Measurements from ENCODE around the gene LRPPRC. TPM values are rescaled to one million over a fixed set of nuclear protein-coding genes. Genes with fewer than 3 reads are reported as not detected.
A peak's percentile ranks its signal among the peaks of the same experiment; 100 is the strongest.

LRPPRC gene
- total and polyA plus RNA-seq, 9 of the 15 experiments (the other 6 are each of a cell fraction or from before 2014, with no cell fraction given), result 41.5 to 214 (median 138) TPM

GRCh38 chr2:44044281-44044720 lies 48.5 kb upstream of the LRPPRC start (continued):
- TF ChIP-seq ZEB2 (IDR thresholded peaks at IDR 0.05) (0 out of 2 replicates have a peak, but pooled peaks have one; percentile 11), SMC3 (conservative IDR thresholded peaks at IDR 0.05; ENCODE audit: insufficient read depth, low read depth, low read length) (peak; percentile 86)

- no peak overlapping the region for H3K27ac ChIP-seq (ENCODE audit: extremely low read depth, low read depth, low read length)
- ATAC-seq, result no peak
- intact Hi-C loops (cut with micrococcal nuclease) (loop anchor here (5.0 kb wide), 2 partner anchors 163 to 352 kb away; no protein-coding TSS in a partner anchor), in situ Hi-C loops (cut with MboI) (loop anchor here (10.0 kb wide), 1 partner anchor 934 kb away; no protein-coding TSS in a partner anchor)
- DNase-seq (ENCODE audit: extremely low read depth in 1 of 4, low spot score in 3 of 4), result peak in 1 of 4 experiments; percentile 20
- BruUV-seq (replicated peaks), result no TSS peak
- no peak overlapping the region for H3K4me2 ChIP-seq (ENCODE audit: insufficient read depth, low read length)
- no peaks in the 10 kb centered on the region for H3K79me2 ChIP-seq (ENCODE audit: control insufficient read depth, insufficient read depth, low read length)
- FAIRE-seq, result no peak
- no peaks in the 10 kb centered on the region for H3K9me3 ChIP-seq (replicated peaks; ENCODE audit: control insufficient read depth, insufficient read depth, low read depth, low read length)
- 6% methylated on average over 3 of the region's 3 CpGs for WGBS (ENCODE audit: insufficient coverage, low coverage, missing lambda C conversion rate)
- no peaks in the 10 kb centered on the region for H4K20me1 ChIP-seq (replicated peaks; ENCODE audit: control insufficient read depth, insufficient read depth, low read length)
- TF ChIP-seq, protein P1, sequence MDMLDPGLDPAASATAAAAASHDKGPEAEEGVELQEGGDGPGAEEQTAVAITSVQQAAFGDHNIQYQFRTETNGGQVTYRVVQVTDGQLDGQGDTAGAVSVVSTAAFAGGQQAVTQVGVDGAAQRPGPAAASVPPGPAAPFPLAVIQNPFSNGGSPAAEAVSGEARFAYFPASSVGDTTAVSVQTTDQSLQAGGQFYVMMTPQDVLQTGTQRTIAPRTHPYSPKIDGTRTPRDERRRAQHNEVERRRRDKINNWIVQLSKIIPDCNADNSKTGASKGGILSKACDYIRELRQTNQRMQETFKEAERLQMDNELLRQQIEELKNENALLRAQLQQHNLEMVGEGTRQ (CRISPR knock-in tag; IDR thresholded peaks at IDR 0.05), result peak; percentile 76
- TF ChIP-seq, protein P2, sequence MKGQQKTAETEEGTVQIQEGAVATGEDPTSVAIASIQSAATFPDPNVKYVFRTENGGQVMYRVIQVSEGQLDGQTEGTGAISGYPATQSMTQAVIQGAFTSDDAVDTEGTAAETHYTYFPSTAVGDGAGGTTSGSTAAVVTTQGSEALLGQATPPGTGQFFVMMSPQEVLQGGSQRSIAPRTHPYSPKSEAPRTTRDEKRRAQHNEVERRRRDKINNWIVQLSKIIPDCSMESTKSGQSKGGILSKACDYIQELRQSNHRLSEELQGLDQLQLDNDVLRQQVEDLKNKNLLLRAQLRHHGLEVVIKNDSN (CRISPR knock-in tag; IDR thresholded peaks at IDR 0.05), result peak; percentile 53
- no peak for TF ChIP-seq DNMT1 (IDR thresholded peaks at IDR 0.05)
- TF ChIP-seq MEIS2 (IDR thresholded peaks at IDR 0.05; ENCODE audit: partially characterized antibody), result no peak
- TF ChIP-seq RAD51 (IDR thresholded peaks at IDR 0.05; ENCODE audit: borderline replicate concordance, low read depth), result peak; percentile 58; the same call in 1 of the 2 replicates
- H2AFZ ChIP-seq (ENCODE audit: low read depth, low read length), result 0 out of 2 replicates have a peak overlapping the region, but pooled peaks have one; percentile 14
- POLR2A ChIA-PET, result interaction anchor here (0.6 kb wide), 1 partner anchor 1621 kb away, joined by 3 read pairs; no protein-coding TSS in a partner anchor
- H3K4me1 ChIP-seq (replicated peaks in 1 of 2; ENCODE audit: control insufficient read depth in 2 of 2, insufficient read depth in 2 of 2, low read length in 2 of 2), result peaks cover 0 to 3% of the 10 kb centered on the region in 2 experiments; a peak in 1 of 5 replicates
- no peak overlapping the region for H3K9ac ChIP-seq (ENCODE audit: insufficient read depth in 1 of 2, low read depth in 2 of 2, low read length in 2 of 2)
- CTCF ChIA-PET (ENCODE audit: low intra/inter-chr PET ratio), result no interaction called here
- no peak overlapping the region for H3K4me3 ChIP-seq
- H3K27me3 ChIP-seq (ENCODE audit: control insufficient read depth in 2 of 2, insufficient read depth in 2 of 2, low read length in 2 of 2), result peaks cover 2 to 12% of the 10 kb centered on the region in 2 experiments; a peak in 2 of 5 replicates
- no peaks in the 10 kb centered on the region for H3K9me1 ChIP-seq (ENCODE audit: control insufficient read depth, insufficient read depth, low read length)
- H3K36me3 ChIP-seq (ENCODE audit: control insufficient read depth, insufficient read depth, low read length), result no peaks in the 10 kb centered on the region
Measured at GRCh38 chr2:44040365-44040764, 44.6 kb upstream of the LRPPRC start.

All from K562 (cell line).